Ishikawa (cell line): ENCODE data around the gene PALLD.

Experiments
- CEBPB ChIP-seq: IDR thresholded peaks from 2 replicates; pipeline ENCODE4 v1.6.1; 2012
- CREB1 ChIP-seq: IDR thresholded peaks from 2 replicates; pipeline ENCODE4 v1.6.1; 2012; ENCODE audit warnings: low read depth
- EGR1 ChIP-seq: IDR thresholded peaks from 2 replicates; pipeline ENCODE4 v1.6.1; 2012
- EP300 ChIP-seq: IDR thresholded peaks from 2 replicates; pipeline ENCODE4 v1.6.1; 2012; ENCODE audit warnings: borderline replicate concordance
- FOXM1 ChIP-seq: IDR thresholded peaks from 2 replicates; pipeline ENCODE4 v1.6.1; 2012; ENCODE audit warnings: low read depth, borderline replicate concordance
- MAX ChIP-seq: IDR thresholded peaks from 2 replicates; pipeline ENCODE4 v1.6.1; 2012
- NFIC ChIP-seq: IDR thresholded peaks from 2 replicates; pipeline ENCODE4 v1.6.1; 2012
- RAD21 ChIP-seq: IDR thresholded peaks from 2 replicates; pipeline ENCODE4 v1.6.1; 2012; ENCODE audit warnings: low read depth
- REST ChIP-seq: IDR thresholded peaks from 2 replicates; pipeline ENCODE4 v1.6.1; 2012; ENCODE audit warnings: low read depth, mild to moderate bottlenecking
- TAF1 ChIP-seq: IDR thresholded peaks from 2 replicates; pipeline ENCODE4 v1.6.1; 2012; ENCODE audit warnings: low read depth, mild to moderate bottlenecking
- TCF12 ChIP-seq: IDR thresholded peaks from 2 replicates; pipeline ENCODE4 v1.6.1; 2012; ENCODE audit warnings: low read depth
- TEAD4 ChIP-seq: IDR thresholded peaks from 2 replicates; pipeline ENCODE4 v1.6.1; 2012
- YY1 ChIP-seq: IDR thresholded peaks from 2 replicates; pipeline ENCODE4 v1.6.1; 2012; ENCODE audit warnings: low read depth
- ZBTB7A ChIP-seq: IDR thresholded peaks from 2 replicates; pipeline ENCODE4 v1.6.1; 2012; ENCODE audit warnings: low read depth
- TF ChIP-seq, protein P1 (sequence below): IDR thresholded peaks from 2 replicates; pipeline ENCODE4 v1.6.1; 2012

PALLD gene

GRCh38 chr4:168558599-168558998 is 61.7 kb downstream of the PALLD start:
- TF ChIP-seq TCF12 (peak; percentile 56; the same call in 1 of the 2 replicates), TEAD4 (peak; percentile 92), EP300 (peak; percentile 79), NFIC (peak; percentile 89), FOXM1 (peak; percentile 77; the same call in 1 of the 2 replicates), YY1 (peak; percentile 70), CEBPB (0 out of 2 replicates have a peak, but pooled peaks have one; percentile 27), MAX (peak; percentile 72), CREB1 (no peak), ZBTB7A (no peak)

GRCh38 chr4:168560184-168561180 is 63.6 kb downstream of the PALLD start:
- TF ChIP-seq CEBPB (no peak; the same call in 1 of the 2 replicates), FOXM1 (peak; percentile 81; the same call in 1 of the 2 replicates), REST (peak; percentile 20; the same call in 1 of the 2 replicates), TEAD4 (peak; percentile 91), TAF1 (no peak), MAX (peak; percentile 71), YY1 (no peak), EGR1 (no peak), EP300 (peak; percentile 92), CREB1 (no peak), NFIC (peak; percentile 78), TCF12 (peak; percentile 93), RAD21 (peak; percentile 21; the same call in 1 of the 2 replicates)
- TF ChIP-seq, protein P1, sequence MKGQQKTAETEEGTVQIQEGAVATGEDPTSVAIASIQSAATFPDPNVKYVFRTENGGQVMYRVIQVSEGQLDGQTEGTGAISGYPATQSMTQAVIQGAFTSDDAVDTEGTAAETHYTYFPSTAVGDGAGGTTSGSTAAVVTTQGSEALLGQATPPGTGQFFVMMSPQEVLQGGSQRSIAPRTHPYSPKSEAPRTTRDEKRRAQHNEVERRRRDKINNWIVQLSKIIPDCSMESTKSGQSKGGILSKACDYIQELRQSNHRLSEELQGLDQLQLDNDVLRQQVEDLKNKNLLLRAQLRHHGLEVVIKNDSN, result no peak; the same call in 1 of the 2 replicates

GRCh38 chr4:168562041-168562571 is 65.3 kb downstream of the PALLD start:
- TF ChIP-seq RAD21, result no peak
- peak; percentile 78 for TF ChIP-seq EP300
- TF ChIP-seq FOXM1, result peak; percentile 60; the same call in 1 of the 2 replicates
- TF ChIP-seq ZBTB7A, result no peak
- TF ChIP-seq NFIC, result peak; percentile 39
- peak; percentile 47; the same call in 1 of the 2 replicates for TF ChIP-seq TEAD4
- TF ChIP-seq TCF12, result peak; percentile 51; the same call in 1 of the 2 replicates

DNA sequence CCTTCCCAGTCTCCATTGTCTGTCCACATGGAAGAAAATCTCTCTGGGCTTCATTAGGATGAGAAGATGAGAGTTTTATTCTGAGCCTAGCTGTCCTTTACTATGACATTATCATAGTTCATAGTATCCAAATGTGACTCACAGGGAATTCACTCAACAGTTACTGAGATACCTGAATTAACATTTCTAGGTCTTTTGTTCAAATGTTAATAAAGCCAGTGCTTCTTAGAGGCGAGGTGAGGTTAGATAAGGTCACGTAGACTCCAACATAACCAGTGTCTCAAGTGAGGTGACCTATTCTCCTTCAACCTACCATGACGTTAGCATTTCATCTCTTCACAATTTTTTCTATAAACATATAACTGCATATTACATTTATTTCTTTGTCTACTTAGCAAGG is 67.2 kb downstream of the PALLD start:
- TF ChIP-seq YY1, result no peak
- no peak for TF ChIP-seq NFIC
- TF ChIP-seq RAD21, result no peak
- TF ChIP-seq CREB1, result no peak
- TF ChIP-seq CEBPB, result no peak
- TF ChIP-seq MAX, result no peak
- no peak for TF ChIP-seq TAF1
- no peak for TF ChIP-seq ZBTB7A
- TF ChIP-seq EP300, result no peak
- TF ChIP-seq EGR1, result no peak
- no peak for TF ChIP-seq TEAD4
- no peak for TF ChIP-seq REST

- TF ChIP-seq RAD21, result no peak
- no peak for TF ChIP-seq CREB1
- no peak for TF ChIP-seq EP300
- TF ChIP-seq REST, result no peak
- no peak for TF ChIP-seq YY1
- no peak for TF ChIP-seq CEBPB
- TF ChIP-seq NFIC, result no peak
- TF ChIP-seq MAX, result no peak
- no peak for TF ChIP-seq EGR1
- TF ChIP-seq ZBTB7A, result no peak
- no peak for TF ChIP-seq FOXM1
- TF ChIP-seq TAF1, result no peak
- TF ChIP-seq TCF12, result no peak
- TF ChIP-seq TEAD4, result no peak
- TF ChIP-seq, protein P1, result no peak
These were observed 68.3 kb downstream of the PALLD start for GRCh38 chr4:168565130-168565529.
